Astrocyte of the spinal cord (primary cell): ENCODE measurements around the gene TMEM242.

Experiments used
- DNase-seq: peaks from one replicate; pipeline ENCODE4 v3.0.0; 2011; ENCODE audit warnings: low read depth, low spot score
- H3K4me3 ChIP-seq: 2 replicates; pipeline ENCODE4 v1.5.1; 2011; ENCODE audit warnings: low read depth, mild to moderate bottlenecking, low read length, moderate library complexity
- CTCF ChIP-seq: IDR thresholded peaks from 2 replicates; pipeline ENCODE4 v1.5.1; 2012; ENCODE audit warnings: low read depth, mild to moderate bottlenecking, low read length, inconsistent platforms
- in situ Hi-C: cut with HindIII; loops from 2 replicates; pipeline ENCODE4 v1.10.0; 2017; ENCODE audit warnings: low sequenced_read_pairs

TMEM242 gene

GRCh38 chr6:157272866-157273755 lies 50.2 kb downstream of the TMEM242 start:
- no peak for DNase-seq
- H3K4me3 ChIP-seq = no peak overlapping the region
- in situ Hi-C loops = no loop called here
- TF ChIP-seq CTCF = no peak

GRCh38 chr6:157272372-157272771 lies 50.9 kb downstream of the TMEM242 start:
- no peak overlapping the region for H3K4me3 ChIP-seq
- TF ChIP-seq CTCF = no peak
- DNase-seq = no peak
- in situ Hi-C loops = no loop called here

- H3K4me3 ChIP-seq = no peak overlapping the region
- DNase-seq = no peak
- TF ChIP-seq CTCF = no peak
- in situ Hi-C loops = no loop called here
Measured at GRCh38 chr6:157271911-157272310, 51.4 kb downstream of the TMEM242 start.

- in situ Hi-C loops = no loop called here
- TF ChIP-seq CTCF = no peak
- no peak overlapping the region for H3K4me3 ChIP-seq
- no peak for DNase-seq
Measured at GRCh38 chr6:157271441-157271840, 51.9 kb downstream of the TMEM242 start.

- no peak overlapping the region for H3K4me3 ChIP-seq
- no peak for TF ChIP-seq CTCF
- in situ Hi-C loops = no loop called here
- DNase-seq = no peak
Measured at GRCh38 chr6:157270916-157271315, 52.4 kb downstream of the TMEM242 start.

- DNase-seq = no peak
- no peak overlapping the region for H3K4me3 ChIP-seq
- in situ Hi-C loops = no loop called here
- TF ChIP-seq CTCF = no peak
Measured at GRCh38 chr6:157270308-157270707, 53.0 kb downstream of the TMEM242 start.
